T-helper 22 cell (primary cell): ENCODE measurements around the gene RCC2.

Experiments
- DNase-seq: peaks from one replicate; pipeline ENCODE4 v3.0.0-alpha.2; 2020; ENCODE audit warnings: low read depth

RCC2 gene

GRCh38 chr1:17372955-17373354 lies 66.5 kb downstream of the RCC2 start:
- no peak for DNase-seq

DNA sequence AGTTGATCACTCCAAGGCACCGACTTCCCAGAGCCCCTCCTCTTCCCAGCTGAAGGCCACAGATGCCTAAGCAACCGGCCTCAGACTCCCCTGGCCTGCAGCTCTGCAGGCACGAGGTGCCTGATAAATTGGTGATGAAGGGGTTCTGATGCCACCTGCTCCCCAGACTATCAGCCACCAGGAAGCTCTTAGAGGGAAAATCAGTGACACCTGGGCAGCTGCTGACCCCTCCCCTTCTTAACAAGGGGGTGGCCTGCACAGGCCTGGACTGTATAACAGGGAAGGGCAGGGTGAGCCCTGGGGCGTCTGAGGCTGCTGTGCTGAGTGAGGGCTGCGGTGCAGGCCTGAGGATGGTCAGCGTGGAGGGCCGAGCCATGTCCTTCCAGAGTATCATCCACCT lies 67.6 kb downstream of the RCC2 start, which contains the start of gene PADI6:
Gene PADI6 (plus strand): TSS at position 301 of the 400 bp plus-strand sequence. CDS start 50 bp downstream, at position 351.
- no peak for DNase-seq

- DNase-seq = no peak
These were observed 68.9 kb downstream of the RCC2 start for GRCh38 chr1:17370618-17371017.

DNA sequence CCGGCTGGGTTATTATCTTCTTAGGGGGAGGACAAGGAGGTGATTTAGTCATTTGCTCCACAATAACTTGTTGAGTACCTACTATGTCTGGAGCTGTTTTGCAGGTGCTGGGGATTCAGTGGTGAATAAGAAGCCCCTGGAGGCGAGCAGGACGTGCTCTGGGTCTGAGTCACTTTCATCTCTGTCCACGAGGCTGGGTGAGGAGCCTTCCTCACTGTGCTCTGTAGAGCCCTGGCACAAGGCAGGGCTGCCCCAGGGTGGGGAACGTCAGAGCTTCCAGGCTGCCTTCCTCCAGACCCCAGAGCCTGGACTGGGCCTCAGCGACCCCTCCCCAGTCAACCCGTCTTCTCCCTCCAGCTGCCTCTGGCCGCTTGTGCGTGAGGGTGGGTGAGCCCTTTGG lies 70.0 kb downstream of the RCC2 start:
- no peak for DNase-seq

- DNase-seq = no peak
These were observed 74.2 kb downstream of the RCC2 start for GRCh38 chr1:17365293-17365692.

DNA sequence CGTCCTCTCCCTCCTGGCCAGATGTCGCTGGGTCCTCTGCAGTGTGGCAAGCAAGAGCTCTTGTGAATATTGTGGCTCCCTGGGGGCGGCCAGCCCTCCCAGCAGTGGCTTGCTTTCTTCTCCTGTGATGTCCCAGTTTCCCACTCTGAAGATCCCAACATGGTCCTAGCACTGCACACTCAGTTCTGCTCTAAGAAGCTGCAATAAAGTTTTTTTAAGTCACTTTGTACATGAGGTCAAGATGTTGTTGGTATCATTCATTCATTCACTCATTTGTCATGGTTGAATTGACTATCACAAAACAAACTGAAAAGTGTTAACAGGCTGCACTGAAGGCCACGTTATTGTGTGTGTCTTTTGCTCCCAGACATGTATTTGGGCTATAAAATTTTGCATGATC lies 75.7 kb downstream of the RCC2 start:
- DNase-seq = no peak

DNA sequence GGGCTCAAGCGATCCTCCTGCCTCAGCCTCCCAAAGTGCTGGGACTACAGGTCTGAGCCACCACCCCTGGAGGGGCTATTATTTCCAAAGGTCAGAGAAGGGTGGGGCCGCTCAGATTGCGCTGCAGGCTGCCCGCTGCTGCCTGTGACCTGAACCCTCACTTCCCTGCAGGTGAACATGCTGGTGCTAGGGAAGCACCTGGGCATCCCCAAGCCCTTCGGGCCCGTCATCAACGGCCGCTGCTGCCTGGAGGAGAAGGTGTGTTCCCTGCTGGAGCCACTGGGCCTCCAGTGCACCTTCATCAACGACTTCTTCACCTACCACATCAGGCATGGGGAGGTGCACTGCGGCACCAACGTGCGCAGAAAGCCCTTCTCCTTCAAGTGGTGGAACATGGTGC lies 76.1 kb downstream of the RCC2 start:
- no peak for DNase-seq

GRCh38 chr1:17361687-17362086 lies 77.8 kb downstream of the RCC2 start:
- no peak for DNase-seq

DNA sequence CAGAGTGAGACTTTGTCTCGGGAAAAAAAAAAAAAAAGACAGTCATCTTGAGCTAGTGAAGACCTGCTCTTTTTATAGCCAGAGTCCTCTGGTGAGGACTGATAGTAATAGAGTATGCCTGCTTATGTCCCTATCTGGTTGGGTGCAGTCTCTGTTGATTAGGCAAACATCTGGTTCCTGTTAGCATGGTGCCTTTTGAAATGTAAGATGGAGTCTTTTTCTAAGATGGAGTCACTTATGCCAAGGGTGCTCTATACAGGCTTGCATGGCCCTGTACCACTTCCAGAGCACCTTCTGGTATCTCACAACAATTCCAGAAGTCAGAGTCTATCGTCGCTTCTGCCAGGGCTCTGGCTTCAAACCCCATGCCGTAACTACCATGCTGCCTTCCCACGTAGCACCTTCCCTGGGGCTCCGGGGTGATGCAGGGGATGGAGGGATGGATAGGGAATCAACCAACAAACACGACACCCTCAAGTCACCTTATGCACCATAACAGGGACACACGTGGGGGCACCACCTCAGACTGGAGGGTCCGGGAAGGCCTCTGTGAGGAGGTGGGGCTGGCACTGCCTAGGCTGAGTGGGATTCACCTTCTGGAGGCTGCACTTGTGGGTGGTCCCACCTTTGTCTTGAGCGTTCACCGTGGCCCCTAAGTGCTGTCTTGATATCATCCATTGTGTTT lies 79.1 kb downstream of the RCC2 start:
- no peak for DNase-seq

DNA sequence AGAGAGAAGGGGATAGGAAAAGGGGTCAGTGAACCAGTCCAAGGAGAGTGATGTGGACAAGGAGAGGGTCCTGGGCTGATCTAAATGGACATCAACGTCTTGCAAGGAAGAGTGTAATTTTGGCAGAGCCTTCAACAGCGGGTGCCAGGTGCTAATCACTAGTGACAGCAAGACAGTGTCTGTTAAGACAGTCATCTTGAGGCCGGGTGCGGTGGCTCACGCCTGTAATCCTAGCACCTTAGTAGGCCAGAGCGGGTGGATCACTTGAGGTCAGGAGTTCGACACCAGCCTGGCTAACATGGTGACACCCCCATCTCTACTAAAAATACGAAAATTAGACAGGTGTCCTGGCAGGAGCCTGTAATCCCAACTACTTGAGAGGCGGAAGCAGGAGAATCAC lies 79.7 kb downstream of the RCC2 start:
- no peak for DNase-seq

DNA sequence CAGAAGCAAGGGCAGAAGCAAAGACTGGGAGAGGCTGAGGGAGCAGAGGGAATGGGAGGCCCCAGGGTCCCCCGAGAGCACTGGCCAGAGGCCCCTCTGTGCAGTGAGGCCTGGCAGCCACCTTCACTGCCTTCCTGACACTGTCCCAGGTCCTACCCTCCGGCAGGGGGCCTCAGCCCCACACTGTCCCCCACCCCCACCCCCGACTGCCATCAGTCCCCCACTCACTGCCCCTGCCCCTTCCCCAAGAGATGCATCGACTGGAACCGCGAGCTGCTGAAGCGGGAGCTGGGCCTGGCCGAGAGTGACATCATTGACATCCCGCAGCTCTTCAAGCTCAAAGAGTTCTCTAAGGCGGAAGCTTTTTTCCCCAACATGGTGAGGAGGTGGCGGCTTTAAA lies 80.4 kb downstream of the RCC2 start:
- no peak for DNase-seq

- no peak for DNase-seq
These were observed 80.9 kb downstream of the RCC2 start for GRCh38 chr1:17358557-17358956.
